Medulla oblongata (tissue), 1 donor: ENCODE data around the gene CEACAM7.
"Not testable (repeated sequence)": the region's sequence is repeated elsewhere in the genome, so short reads cannot be mapped to it uniquely, and the experiment has no call there.

ENCODE experiments used
- DNase-seq: peaks from one replicate; pipeline ENCODE4 v3.0.0-alpha.2; 2015; ENCODE audit errors: extremely low spot score

The CEACAM7 gene

GRCh38 chr19:41656756-41657155 lies 31.3 kb downstream of the CEACAM7 start:
- DNase-seq, result not testable (repeated sequence)

- no peak for DNase-seq
Observed at GRCh38 chr19:41652250-41652649, 35.8 kb downstream of the CEACAM7 start.

- DNase-seq, result no peak
Observed at GRCh38 chr19:41649827-41650226, 38.2 kb downstream of the CEACAM7 start.

GRCh38 chr19:41646589-41647204 lies 41.4 kb downstream of the CEACAM7 start:
- no peak for DNase-seq

GRCh38 chr19:41641879-41642485 lies 46.1 kb downstream of the CEACAM7 start:
- DNase-seq, result peak; percentile 76

GRCh38 chr19:41638641-41639081 lies 49.4 kb downstream of the CEACAM7 start:
- DNase-seq, result no peak

- no peak for DNase-seq
Observed at GRCh38 chr19:41637484-41637883, 50.6 kb downstream of the CEACAM7 start.

- DNase-seq, result no peak
Observed at GRCh38 chr19:41627966-41628675, 59.9 kb downstream of the CEACAM7 start.

GRCh38 chr19:41626877-41627276 lies 61.2 kb downstream of the CEACAM7 start, which contains the start of gene CEACAM4:
CEACAM4 (minus strand) TSS chr19:41627074; CDS start chr19:41626963, 111 bp downstream.
- peak; percentile 45 for DNase-seq

GRCh38 chr19:41626278-41626677 lies 61.8 kb downstream of the CEACAM7 start:
- DNase-seq, result no peak

GRCh38 chr19:41624937-41625336 lies 63.1 kb downstream of the CEACAM7 start:
- DNase-seq, result no peak

GRCh38 chr19:41624515-41624914 lies 63.6 kb downstream of the CEACAM7 start:
- no peak for DNase-seq

GRCh38 chr19:41623360-41623759 lies 64.7 kb downstream of the CEACAM7 start:
- DNase-seq, result no peak
